Activated CD4-positive, alpha-beta T cell treated with anti-CD3 and anti-CD28 coated beads for 24 hours (primary cell): ENCODE data around the gene RRM1.
"Not testable (repeated sequence)": the region's sequence is repeated elsewhere in the genome, so short reads cannot be mapped to it uniquely, and the experiment has no call there.

Source experiments
- DNase-seq, 2 donors: peaks; one replicate each; pipeline ENCODE4 v3.0.0-alpha.2; 2020; ENCODE audit warnings: low read depth in 2 of 2

The RRM1 gene

GRCh38 chr11:4083198-4083597 lies 11.4 kb upstream of the RRM1 start:
- no peak for DNase-seq

GRCh38 chr11:4084406-4085125 lies 10.0 kb upstream of the RRM1 start:
- no peak for DNase-seq

GRCh38 chr11:4085575-4085974 lies 9.0 kb upstream of the RRM1 start:
- no peak for DNase-seq

- no peak for DNase-seq
These were observed 7.8 kb upstream of the RRM1 start for GRCh38 chr11:4086575-4087353.

DNA sequence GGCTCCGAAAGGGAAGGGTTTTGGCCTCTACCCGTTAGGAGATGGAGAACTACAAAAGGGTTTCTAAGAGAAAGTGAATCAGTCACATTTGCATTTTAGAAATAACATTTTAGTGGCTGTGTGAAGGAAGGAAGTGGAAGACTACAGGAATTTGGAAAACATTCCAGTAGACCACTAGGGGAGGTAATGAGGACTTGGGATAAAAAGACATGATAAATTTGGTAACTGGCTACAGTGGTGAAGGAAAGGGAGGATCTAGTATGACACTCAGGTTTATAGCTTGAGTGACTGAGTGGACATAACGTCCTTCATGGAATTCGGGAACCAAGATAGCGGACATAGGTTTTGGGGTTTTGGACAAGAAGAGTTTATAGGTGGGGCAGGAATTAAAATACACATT lies 7.0 kb upstream of the RRM1 start:
- no peak for DNase-seq

DNA sequence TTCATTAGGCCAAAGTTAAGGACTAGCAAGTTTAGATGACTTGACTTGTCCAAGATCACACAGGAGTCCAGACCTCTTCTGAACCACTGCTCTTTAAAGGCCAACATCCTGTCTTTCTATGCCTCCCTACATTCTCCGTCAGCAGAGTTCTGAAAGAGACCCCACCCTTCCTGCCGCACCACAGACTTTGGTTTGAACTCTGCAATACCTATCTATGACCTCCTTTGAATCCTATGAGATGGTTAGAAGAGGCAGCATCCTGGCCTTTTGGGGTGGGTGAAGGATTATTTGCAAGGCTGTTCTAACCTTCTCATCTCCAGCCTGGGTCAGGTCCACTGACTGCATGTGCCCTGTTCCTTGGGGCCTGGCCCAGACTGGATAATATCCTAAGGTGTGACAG lies 4.3 kb upstream of the RRM1 start:
- DNase-seq, result no peak

GRCh38 chr11:4092026-4092425 lies 2.6 kb upstream of the RRM1 start:
- DNase-seq, result no peak

- no peak for DNase-seq
These were observed 866 bp upstream of the RRM1 start for GRCh38 chr11:4093519-4094347.

GRCh38 chr11:4095509-4096230 lies 1.1 kb downstream of the RRM1 start:
- no peak for DNase-seq

- no peak for DNase-seq
These were observed 3.5 kb downstream of the RRM1 start for GRCh38 chr11:4098026-4098621.

DNA sequence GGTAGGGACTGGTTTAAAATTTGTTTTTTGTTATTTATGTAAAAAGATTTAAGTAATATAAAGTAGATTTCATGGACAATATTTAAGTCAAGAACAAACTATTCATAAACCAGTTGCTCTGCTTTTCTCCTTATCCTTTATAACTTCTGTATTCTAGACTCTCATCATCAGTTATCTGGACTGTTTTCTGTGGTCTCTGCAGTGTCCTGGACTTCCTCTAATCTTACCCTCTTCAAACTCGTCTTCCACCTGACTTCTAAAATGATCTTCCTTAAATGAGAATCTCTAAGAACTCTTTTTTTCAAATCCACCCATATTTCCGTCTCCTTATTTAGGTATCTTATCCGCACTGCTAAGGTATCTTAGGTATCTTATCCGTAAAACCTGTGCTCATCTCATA lies 8.1 kb downstream of the RRM1 start:
- DNase-seq, result no peak

- no peak for DNase-seq
These were observed 8.7 kb downstream of the RRM1 start for GRCh38 chr11:4103269-4103668.

- DNase-seq, result no peak
These were observed 11.3 kb downstream of the RRM1 start for GRCh38 chr11:4105916-4106315.

DNA sequence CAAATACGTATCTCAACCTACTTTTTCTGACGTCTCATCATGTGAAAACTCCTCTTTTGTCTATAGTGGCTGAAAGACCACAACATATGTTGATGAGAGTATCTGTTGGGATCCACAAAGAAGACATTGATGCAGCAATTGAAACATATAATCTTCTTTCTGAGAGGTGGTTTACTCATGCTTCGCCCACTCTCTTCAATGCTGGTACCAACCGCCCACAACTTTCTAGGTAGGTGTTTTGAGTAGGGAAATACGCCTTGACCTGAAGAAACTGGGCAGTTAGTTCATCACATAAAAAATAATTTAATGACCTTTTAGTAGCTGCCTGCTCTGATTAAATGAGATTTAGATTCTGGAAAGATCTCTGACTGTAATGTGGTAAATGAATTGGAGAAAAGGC lies 17.2 kb downstream of the RRM1 start:
- DNase-seq, result no peak

GRCh38 chr11:4115128-4115527 lies 20.5 kb downstream of the RRM1 start:
- DNase-seq, result no peak

DNA sequence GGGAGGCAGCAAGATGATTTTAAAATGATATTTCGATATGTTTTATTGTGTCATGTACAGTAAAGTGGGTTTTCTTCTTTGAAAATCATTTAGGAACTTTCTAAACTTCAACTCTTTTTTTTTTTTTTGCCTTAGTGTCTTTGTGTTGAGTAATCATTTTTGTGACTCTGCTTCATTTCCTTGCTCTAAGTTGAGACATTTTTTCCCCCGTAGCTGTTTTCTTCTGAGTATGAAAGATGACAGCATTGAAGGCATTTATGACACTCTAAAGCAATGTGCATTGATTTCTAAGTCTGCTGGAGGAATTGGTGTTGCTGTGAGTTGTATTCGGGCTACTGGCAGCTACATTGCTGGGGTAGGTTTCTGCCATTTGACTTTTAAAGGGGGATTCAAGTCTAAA lies 23.5 kb downstream of the RRM1 start:
- no peak for DNase-seq

DNA sequence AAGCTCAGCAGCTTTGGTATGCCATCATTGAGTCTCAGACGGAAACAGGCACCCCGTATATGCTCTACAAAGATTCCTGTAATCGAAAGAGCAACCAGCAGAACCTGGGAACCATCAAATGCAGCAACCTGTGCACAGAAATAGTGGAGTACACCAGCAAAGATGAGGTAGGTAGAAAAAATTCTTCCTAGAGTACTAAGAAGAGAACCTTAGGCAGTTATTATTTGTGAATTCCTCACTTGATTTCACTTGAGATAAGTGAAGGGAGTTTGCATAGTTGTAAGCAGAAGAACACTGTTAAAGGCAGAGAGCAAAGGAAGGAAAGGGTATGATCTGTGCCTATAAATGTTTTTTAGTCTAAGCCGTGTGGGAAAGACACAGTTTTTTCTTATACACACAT lies 28.6 kb downstream of the RRM1 start:
- DNase-seq, result no peak

DNA sequence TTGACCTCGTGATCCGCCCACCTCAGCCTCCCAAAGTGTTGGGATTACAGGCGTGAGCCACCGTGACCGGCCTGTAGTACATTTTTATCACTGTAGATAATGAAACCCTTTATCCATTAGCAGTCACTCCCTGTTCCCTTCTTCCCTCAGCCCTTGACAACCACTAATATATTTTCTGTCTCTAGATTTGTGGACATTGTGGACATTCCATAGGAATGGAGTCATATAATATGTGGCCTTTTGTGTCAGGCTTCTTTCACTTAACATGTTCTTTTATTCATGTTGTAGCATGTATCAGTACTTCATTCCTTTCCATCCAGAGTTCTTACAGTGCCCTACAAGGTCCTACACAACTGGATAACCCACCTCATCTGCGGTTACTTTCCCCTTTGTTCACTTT lies 30.5 kb downstream of the RRM1 start:
- no peak for DNase-seq

DNA sequence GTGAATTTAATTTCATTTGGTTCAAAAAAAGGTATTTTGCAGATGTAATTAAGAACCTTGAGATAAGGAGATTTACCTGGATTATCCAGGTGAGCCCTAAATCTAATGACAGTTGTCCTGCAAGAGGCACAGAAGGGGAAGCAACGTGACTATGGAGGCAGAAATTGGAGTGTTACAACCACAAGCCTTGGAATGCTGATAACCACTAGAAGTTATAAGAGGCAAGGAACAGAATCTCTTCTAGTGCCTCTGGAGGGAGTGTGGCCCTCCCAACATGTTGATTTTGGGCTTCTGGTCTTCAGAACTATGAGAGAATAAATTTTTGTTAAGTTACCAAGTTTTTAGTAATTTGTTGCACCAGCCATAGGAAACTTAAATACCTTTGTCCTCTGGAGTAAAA lies 32.8 kb downstream of the RRM1 start:
- DNase-seq, result no peak

DNA sequence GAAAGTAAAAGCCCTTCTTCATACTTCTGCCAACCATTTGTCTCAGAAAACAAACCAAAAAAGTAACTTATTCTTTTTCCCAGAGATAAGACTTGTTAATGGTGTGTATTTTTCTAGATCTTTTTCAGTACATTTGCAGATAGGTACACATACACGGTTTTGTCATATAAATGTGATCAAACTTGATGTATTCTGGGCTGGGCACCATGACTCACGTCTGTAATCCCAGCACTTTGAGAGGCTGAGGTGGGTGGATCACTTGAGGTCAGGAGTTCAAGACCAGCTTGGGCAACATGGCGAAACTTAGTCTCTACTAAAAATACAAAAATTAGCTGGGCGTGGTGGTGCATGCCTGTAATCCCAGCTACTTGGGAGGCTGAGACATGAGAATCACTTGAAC lies 35.6 kb downstream of the RRM1 start:
- DNase-seq, result not testable (repeated sequence)

- no peak for DNase-seq
These were observed 40.2 kb downstream of the RRM1 start for GRCh38 chr11:4134806-4135205.

DNA sequence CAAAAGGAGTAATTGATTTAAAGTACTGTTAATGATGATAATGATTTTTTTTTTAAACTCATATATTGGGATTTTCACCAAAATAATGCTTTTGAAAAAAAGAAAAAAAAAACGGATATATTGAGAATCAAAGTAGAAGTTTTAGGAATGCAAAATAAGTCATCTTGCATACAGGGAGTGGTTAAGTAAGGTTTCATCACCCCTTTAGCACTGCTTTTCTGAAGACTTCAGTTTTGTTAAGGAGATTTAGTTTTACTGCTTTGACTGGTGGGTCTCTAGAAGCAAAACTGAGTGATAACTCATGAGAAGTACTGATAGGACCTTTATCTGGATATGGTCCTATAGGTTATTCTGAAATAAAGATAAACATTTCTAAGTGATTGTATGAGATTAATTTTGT lies 43.9 kb downstream of the RRM1 start:
- DNase-seq, result no peak
